ENCODE measurements around the gene MKRN2. TPM values are rescaled to one million over a fixed set of nuclear protein-coding genes. Genes with fewer than 3 reads are reported as not detected.

The MKRN2 gene
- total RNA-seq, 1 donor from 2014 or later: 24.5 TPM

- peak in 1 of 2 donors; percentile 34 for DNase-seq (ENCODE audit: low read depth in 2 of 2)
Observed at GRCh38 chr3:12553921-12554391, 2.9 kb upstream of the MKRN2 start.

DNA sequence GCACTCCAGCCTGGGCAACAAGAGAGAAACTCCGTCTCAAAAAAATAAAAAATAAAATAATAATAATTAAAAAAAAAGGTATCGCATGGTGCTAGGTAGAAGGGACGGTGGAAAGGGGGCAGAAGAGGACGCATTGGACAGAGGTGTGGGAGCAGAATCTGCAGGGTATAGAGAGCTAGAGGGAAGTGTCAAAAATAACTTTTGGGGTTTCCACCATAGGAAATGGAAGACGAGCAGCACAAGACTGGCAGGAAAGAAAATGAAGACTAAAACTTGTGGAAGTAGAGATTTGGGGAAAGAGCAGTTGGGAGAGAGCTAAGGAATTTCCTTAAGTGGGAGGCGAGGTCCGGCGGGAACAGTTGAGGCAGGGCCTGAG lies 585 bp upstream of the MKRN2 start:
- DNase-seq (ENCODE audit: low read depth in 2 of 2): no peak

- peak in 1 of 2 donors; percentile 30 for DNase-seq (ENCODE audit: low read depth in 2 of 2)
Observed at GRCh38 chr3:12557473-12558100, 700 bp downstream of the MKRN2 start.

DNA sequence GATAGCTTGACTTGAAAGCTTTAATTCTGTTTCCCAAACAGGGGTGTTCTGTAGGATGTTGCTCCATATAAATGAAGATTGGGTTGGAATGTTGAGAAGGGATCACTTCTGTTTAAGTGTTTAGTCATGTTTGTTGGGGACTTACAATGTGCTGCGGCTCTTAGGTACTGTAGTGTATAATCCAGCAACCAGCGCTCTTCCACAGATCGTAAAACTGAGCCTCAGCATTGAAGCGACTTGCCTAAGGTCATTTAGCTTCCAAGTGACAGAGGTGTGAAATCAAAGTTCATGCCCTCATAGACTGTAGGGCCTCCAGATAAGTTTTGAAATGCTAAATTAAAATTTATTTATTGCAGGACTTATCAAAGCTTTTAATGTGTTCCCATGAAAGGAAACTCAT lies 1.8 kb downstream of the MKRN2 start:
- no peak for DNase-seq (ENCODE audit: low read depth in 2 of 2)

DNA sequence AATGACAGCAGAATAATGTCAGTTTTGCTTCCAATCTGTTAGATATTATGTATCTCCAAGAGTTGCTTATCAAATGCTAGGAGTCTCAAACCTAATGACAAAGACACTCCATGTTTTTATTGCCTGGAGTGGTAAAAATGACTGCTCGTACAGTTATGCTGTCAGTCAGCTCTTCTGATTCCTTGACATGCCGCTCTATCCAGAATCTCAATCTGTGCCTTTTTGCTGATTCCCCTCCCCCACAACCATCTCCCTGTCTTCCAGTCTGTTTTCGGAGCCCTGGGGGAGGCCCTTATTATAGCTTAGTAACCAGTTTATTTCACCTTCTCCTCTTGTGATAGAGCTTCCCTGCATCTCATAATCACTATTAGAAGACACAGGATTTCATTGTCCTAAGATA lies 2.6 kb downstream of the MKRN2 start:
- DNase-seq (ENCODE audit: low read depth in 2 of 2): no peak

DNA sequence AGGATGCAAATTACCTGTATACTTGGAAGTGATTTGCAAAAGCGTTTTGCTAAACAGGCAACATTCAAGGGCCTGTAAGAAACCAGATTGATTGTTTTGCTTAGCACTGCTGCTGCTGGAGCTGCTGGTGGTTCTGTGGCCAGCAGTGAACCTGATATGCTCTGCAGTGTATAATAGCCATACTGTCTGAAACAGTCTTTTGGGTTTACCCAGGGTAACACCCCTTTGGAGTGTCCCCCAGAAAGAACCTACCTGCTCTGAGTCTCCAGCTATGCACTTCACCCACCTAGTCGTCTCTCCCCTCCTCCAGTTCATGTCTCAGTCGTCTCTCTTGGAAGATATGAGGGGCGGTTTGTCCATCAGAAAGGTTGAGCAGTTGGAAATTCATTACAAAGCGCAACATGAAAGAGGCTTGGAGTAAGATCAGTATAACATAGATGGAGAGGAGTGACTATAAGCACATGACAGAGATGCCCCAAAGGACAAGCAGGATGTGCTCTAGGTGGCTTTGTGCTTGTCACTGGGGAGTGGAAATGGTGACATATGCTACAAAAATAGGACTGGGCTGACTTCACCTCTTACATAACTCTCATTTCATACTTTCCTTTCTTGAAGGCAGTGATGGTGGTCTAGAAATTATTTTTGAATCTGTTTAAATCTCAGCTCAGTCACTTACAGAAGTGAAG lies 3.8 kb downstream of the MKRN2 start:
- no peak for DNase-seq (ENCODE audit: low read depth in 2 of 2)

- DNase-seq (ENCODE audit: low read depth in 2 of 2): no peak
Observed at GRCh38 chr3:12561397-12561796, 4.5 kb downstream of the MKRN2 start.

DNA sequence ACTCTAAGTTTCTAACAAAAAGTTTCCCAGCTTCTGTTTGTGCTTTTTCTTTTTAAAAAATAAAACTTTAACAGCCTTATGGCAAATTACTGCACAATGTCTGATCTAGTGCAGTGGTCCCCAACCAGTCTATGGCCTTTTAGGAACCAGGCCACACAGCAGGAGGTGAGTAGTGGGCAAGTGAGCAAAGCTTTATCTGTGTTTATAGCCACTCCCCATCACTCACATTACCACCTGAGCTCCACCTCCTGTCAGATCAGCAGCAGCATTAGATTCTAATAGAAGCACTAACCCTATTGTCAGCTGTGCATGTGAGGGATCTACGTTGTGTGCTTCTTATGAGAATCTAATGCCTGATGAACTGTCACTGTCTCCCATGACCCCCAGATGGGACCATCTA lies 5.6 kb downstream of the MKRN2 start:
- no peak for DNase-seq (ENCODE audit: low read depth in 2 of 2)

GRCh38 chr3:12566976-12567375 lies 10.1 kb downstream of the MKRN2 start:
- peak in 1 of 2 donors; percentile 39 for DNase-seq (ENCODE audit: low read depth in 2 of 2)

- no peak for DNase-seq (ENCODE audit: low read depth in 2 of 2)
Observed at GRCh38 chr3:12568747-12569146, 11.9 kb downstream of the MKRN2 start.

GRCh38 chr3:12569836-12570235 lies 12.9 kb downstream of the MKRN2 start:
- DNase-seq (ENCODE audit: low read depth in 2 of 2): no peak

DNA sequence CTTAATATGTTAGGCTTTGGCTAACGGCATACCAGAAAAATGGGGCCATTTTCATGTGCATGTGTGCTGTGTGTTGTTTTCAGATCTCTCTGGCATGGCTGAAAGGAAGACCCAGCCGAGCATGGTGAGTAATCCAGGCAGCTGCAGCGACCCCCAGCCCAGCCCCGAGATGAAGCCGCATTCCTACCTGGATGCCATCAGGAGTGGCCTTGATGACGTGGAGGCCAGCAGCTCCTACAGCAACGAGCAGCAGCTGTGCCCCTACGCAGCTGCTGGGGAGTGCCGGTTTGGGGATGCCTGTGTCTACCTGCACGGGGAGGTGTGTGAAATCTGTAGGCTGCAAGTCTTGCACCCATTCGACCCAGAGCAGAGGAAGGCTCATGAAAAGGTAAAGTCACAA lies 15.1 kb downstream of the MKRN2 start:
- no peak for DNase-seq (ENCODE audit: low read depth in 2 of 2)

DNA sequence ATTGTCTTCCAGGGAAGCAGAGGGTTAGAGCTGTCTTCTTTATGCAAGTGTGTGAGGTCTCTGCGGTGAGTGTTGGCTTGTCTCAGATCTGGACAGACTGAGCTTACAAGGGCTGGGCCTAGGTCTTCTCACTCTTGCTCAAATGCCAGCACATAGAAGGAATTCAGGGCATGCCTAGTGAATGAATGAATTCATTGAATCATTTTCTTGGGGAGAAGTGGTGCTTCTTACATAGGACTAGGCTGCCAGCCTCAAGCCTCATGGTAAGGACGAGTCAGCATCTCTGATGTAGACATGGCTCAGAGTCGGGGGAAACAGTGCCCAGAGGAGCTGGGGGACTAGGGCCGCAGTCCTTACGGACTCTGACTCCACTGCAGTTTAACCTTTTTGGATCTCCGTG lies 17.2 kb downstream of the MKRN2 start:
- no peak for DNase-seq (ENCODE audit: low read depth in 2 of 2)

DNA sequence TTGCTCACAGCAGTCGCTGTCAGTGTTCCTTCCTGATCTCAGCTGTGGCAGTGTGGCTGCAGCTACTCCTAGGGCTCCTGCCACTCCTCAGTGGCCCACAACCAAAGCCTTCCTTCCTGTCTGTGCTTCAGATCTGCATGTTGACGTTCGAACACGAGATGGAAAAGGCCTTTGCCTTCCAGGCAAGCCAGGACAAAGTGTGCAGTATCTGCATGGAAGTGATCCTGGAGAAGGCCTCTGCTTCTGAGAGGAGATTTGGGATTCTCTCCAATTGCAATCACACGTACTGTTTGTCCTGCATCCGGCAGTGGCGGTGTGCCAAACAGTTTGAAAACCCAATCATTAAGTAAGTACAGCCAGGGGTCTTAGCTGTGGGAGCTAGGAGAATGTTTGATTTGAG lies 17.8 kb downstream of the MKRN2 start:
- peak in 1 of 2 donors; percentile 32 for DNase-seq (ENCODE audit: low read depth in 2 of 2)

DNA sequence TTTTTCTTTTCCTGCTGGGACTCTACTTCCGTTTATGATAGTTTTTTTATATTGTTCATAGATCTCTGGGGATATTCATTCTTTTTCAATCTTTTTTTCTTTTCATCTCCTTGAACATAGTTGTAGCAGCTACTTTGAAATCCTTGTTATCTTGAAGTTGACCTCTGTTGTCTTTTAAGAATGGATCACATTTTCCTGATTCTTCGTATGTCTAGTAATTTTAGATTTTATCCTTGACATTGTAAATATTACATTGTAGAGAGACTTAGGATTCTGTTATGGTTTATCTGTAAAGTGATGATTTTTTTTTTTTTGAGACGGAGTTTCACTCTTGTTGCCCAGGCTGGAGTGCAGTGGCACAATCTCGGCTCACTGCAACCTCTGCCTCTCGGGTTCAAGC lies 20.5 kb downstream of the MKRN2 start:
- no peak for DNase-seq (ENCODE audit: low read depth in 2 of 2)

DNA sequence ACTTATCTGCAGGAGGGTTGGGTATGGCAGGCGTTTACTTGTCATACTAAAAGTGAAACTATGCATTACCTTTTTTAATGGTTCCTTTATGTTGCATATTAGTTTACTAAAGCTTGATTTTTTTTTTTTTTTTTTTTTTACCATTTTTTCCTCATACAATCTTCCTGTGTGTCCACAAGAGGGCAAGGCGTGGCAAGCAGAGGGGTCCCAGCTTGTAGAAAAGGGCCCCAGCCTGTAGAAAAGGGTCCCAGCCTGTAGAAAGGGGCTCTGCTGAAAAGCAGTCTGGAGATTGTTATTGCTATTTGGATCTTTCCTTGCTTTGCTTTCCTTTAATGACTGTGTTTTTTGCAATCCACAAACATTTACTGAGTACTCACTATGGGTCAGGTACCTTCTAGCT lies 21.9 kb downstream of the MKRN2 start:
- no peak for DNase-seq (ENCODE audit: low read depth in 2 of 2)

- peak in 1 of 2 donors; percentile 15 for DNase-seq (ENCODE audit: low read depth in 2 of 2)
Observed at GRCh38 chr3:12579456-12579855, 22.6 kb downstream of the MKRN2 start.

DNA sequence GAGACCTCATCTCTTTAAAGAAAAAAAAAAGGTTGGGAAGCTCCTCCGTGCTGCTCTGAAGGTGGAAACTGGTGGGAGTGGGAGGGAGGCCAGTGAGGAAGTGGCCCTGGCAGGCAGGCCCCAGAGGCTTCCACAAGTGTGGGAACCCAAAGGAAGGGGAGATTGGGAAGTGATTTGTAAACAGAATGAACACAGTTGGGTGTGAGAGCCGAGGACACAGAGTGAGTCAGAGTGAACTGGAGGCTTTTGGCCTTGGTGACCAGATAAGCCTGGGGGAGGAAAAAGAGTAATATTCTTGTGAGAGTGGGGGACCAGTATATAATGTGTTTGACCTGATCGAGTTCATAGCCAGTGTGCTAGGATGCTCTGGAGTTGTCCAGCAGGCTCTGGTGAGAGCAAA lies 23.0 kb downstream of the MKRN2 start:
- peak in 1 of 2 donors; percentile 26 for DNase-seq (ENCODE audit: low read depth in 2 of 2)

GRCh38 chr3:12582730-12583129 lies 25.8 kb downstream of the MKRN2 start:
- no peak for DNase-seq (ENCODE audit: low read depth in 2 of 2)

- no peak for DNase-seq (ENCODE audit: low read depth in 2 of 2)
Observed at GRCh38 chr3:12583280-12583679, 26.4 kb downstream of the MKRN2 start.

- DNase-seq (ENCODE audit: low read depth in 2 of 2): no peak
Observed at GRCh38 chr3:12584083-12584482, 27.2 kb downstream of the MKRN2 start.

DNA sequence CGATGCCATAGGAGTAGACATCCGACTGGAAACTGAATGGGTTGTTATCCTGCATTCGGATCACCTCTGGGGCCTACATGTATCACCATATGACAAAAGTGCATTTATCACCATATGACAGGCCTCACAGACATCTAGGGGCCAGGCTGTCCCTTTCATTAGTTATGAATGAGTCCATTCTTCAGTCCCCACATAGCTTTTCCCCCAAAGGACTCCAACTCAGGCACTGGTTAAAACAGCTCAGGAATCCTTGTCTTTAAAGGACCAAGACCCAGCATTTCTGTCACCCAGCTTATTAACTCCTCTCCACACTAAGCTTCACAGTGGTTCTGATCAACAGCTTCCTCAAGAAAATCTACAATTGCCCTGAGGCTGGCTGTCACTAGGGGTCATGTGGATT lies 28.3 kb downstream of the MKRN2 start:
- no peak for DNase-seq (ENCODE audit: low read depth in 2 of 2)

- DNase-seq (ENCODE audit: low read depth in 2 of 2): no peak
Observed at GRCh38 chr3:12585970-12586369, 29.1 kb downstream of the MKRN2 start.

Measured in dermis microvascular lymphatic vessel endothelial cell (primary cell).